Glutamatergic neuron (in vitro differentiated cells): ENCODE results near the gene GFPT1. TPM values are rescaled to one million over a fixed set of nuclear protein-coding genes. Genes with fewer than 3 reads are reported as not detected.

Experiments
- DNase-seq: peaks from one replicate; pipeline ENCODE4 v3.0.0; 2022
- H3K27ac Mint-ChIP-seq: one replicate; pipeline ENCODE4 v1.8.0; 2020; ENCODE audit warnings: mild to moderate bottlenecking, mixed read lengths, inconsistent platforms; ENCODE audit not compliant: unreplicated experiment
- H3K27me3 Mint-ChIP-seq: one replicate; pipeline ENCODE4 v1.8.0; 2020; ENCODE audit warnings: mild to moderate bottlenecking, moderate library complexity, mixed read lengths, inconsistent platforms; ENCODE audit not compliant: unreplicated experiment
- H3K36me3 Mint-ChIP-seq: one replicate; pipeline ENCODE4 v1.8.0; 2020; ENCODE audit warnings: mild to moderate bottlenecking, mixed read lengths, inconsistent platforms; ENCODE audit not compliant: unreplicated experiment
- H3K4me1 Mint-ChIP-seq: one replicate; pipeline ENCODE4 v1.8.0; 2020; ENCODE audit warnings: mild to moderate bottlenecking, low read depth, mixed read lengths, inconsistent platforms; ENCODE audit not compliant: unreplicated experiment
- H3K4me3 Mint-ChIP-seq: one replicate; pipeline ENCODE4 v1.8.0; 2020; ENCODE audit warnings: mild to moderate bottlenecking, mixed read lengths, inconsistent platforms; ENCODE audit not compliant: unreplicated experiment
- H3K9me3 Mint-ChIP-seq: one replicate; pipeline ENCODE4 v1.8.0; 2020; ENCODE audit warnings: mild to moderate bottlenecking, moderate library complexity, mixed read lengths, inconsistent platforms; ENCODE audit not compliant: unreplicated experiment
- total RNA-seq: library from RNA; stranded (reverse); fragmentation: NEBNext Ultra II Directional; extraction: Animal tissue kit (Norgen Biotek cat#: 25700); gene quantifications from one replicate; pipeline ENCODE4 v1.2.1, GENCODE V29; 2021; ENCODE audit not compliant: unreplicated experiment
- TF ChIP-seq, protein P1 (sequence below): fragments of 200-600 bp; sonication (generic); IDR thresholded peaks from one replicate; pipeline ENCODE4 v1.5.0; 2021; ENCODE audit not compliant: partially characterized antibody, unreplicated experiment

Gene GFPT1
- total RNA-seq, 1 donor from 2014 or later, result 39.3 TPM

DNA sequence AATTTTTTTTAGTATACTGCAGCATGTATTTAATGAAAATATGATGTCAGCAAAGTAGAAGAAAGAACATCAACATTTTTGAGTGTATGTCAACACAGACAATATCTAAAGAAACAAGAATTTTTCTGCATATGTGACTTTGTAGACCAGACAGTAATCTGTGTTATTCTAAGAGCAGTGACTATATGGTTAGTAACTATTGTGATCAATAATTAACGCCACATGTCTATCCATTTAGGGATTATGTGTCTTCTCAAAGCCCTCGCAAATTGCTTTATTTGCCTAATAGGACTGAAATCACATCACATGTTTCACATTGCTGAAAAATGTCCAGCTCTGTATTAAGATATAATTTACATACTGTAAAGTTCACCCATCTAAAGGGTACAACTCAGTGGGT lies 107.8 kb downstream of the GFPT1 start:
- DNase-seq, result no peak
- no peaks in the 10 kb centered on the region for H3K9me3 Mint-ChIP-seq
- TF ChIP-seq, protein P1, sequence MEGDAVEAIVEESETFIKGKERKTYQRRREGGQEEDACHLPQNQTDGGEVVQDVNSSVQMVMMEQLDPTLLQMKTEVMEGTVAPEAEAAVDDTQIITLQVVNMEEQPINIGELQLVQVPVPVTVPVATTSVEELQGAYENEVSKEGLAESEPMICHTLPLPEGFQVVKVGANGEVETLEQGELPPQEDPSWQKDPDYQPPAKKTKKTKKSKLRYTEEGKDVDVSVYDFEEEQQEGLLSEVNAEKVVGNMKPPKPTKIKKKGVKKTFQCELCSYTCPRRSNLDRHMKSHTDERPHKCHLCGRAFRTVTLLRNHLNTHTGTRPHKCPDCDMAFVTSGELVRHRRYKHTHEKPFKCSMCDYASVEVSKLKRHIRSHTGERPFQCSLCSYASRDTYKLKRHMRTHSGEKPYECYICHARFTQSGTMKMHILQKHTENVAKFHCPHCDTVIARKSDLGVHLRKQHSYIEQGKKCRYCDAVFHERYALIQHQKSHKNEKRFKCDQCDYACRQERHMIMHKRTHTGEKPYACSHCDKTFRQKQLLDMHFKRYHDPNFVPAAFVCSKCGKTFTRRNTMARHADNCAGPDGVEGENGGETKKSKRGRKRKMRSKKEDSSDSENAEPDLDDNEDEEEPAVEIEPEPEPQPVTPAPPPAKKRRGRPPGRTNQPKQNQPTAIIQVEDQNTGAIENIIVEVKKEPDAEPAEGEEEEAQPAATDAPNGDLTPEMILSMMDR, result no peak
- no peak overlapping the region for H3K4me3 Mint-ChIP-seq
- peaks cover 2% of the 10 kb centered on the region for H3K27me3 Mint-ChIP-seq
- no peak overlapping the region for H3K27ac Mint-ChIP-seq
- H3K4me1 Mint-ChIP-seq, result no peaks in the 10 kb centered on the region
- no peaks in the 10 kb centered on the region for H3K36me3 Mint-ChIP-seq

DNA sequence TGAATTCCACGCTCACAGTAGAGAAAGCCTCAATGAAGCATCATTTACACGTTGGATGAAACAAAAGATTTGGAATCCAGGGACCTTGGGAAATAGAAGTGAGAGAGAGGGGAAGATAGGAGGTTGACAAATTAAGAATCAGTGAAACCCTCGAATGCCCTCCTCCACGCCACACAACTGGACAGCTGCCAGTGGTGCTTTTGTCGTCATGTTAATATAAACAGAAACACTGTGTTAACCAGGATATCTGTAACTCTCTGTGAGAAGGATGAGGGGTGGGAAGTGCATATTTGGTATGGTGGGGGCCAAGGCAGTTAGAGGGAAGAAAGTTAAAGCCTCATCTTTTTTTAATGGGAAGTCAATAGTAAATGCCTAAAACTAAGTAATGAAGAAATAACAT lies 108.7 kb downstream of the GFPT1 start:
- TF ChIP-seq, protein P1, result no peak
- DNase-seq, result no peak

DNA sequence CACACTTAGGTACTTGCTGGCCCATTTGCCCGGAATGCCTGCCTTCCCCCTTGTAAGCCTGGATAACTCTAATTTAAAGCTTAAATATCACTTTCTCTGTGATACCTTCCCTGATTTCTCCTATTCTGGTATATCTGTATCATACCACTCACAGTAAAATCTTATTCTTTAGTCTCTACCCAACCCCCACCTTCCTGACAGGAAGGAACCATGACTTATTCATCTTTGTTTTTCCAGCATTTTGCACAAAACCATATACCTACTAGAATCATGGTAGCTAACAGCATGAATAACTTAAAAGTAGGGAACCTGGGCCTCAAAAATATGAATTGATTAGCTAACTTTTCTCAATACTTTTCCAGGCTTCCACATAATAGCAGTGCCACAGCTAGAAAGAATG lies 111.5 kb downstream of the GFPT1 start:
- H3K27me3 Mint-ChIP-seq, result no peaks in the 10 kb centered on the region
- H3K27ac Mint-ChIP-seq, result no peak overlapping the region
- H3K36me3 Mint-ChIP-seq, result no peaks in the 10 kb centered on the region
- no peak overlapping the region for H3K4me3 Mint-ChIP-seq
- DNase-seq, result no peak
- TF ChIP-seq, protein P1, result no peak
- no peaks in the 10 kb centered on the region for H3K4me1 Mint-ChIP-seq
- H3K9me3 Mint-ChIP-seq, result no peaks in the 10 kb centered on the region

More for the DNA sequence above, 108.7 kb downstream of the GFPT1 start:
- no peaks in the 10 kb centered on the region for H3K4me1 Mint-ChIP-seq
- H3K9me3 Mint-ChIP-seq, result no peaks in the 10 kb centered on the region
- H3K4me3 Mint-ChIP-seq, result no peak overlapping the region
- no peak overlapping the region for H3K27ac Mint-ChIP-seq
- peaks cover 2% of the 10 kb centered on the region for H3K27me3 Mint-ChIP-seq
- no peaks in the 10 kb centered on the region for H3K36me3 Mint-ChIP-seq

DNA sequence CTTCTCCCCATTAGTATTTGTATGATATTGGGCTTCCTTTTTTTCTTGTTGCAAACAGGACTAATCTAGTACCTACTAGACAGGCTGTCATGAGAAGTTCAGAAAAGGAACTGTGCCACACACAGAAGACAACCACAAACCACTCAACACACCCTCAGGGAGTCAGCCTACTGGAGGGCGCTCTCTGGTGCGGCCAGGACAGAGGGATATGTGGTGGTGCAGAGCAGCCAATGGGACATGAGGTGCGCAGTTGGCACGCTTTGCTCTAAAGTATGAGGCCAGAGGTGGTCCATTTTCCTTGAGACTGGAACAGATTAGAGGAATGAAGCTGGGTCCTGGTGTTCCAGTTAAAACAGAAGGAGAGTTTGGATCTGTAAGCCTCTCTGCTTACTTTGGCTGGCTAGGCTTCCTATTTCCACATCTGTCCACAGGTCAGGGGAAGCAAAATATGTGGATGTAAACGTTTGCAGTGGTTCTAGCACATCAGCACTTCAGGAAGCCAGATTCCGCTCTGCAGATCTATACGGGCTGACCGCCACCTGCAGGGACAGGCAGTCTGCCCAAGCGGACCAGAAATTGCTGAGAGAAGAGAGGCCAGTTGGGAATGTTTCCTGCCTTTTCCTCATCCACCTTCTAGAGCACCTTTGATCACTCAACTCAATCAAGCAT lies 114.1 kb downstream of the GFPT1 start:
- Mint-ChIP-seq H3K4me3 (no peak overlapping the region), H3K36me3 (no peaks in the 10 kb centered on the region), H3K4me1 (no peaks in the 10 kb centered on the region), H3K27ac (no peak overlapping the region), H3K9me3 (no peaks in the 10 kb centered on the region), H3K27me3 (no peaks in the 10 kb centered on the region)
- TF ChIP-seq, protein P1, result no peak
- DNase-seq, result no peak

DNA sequence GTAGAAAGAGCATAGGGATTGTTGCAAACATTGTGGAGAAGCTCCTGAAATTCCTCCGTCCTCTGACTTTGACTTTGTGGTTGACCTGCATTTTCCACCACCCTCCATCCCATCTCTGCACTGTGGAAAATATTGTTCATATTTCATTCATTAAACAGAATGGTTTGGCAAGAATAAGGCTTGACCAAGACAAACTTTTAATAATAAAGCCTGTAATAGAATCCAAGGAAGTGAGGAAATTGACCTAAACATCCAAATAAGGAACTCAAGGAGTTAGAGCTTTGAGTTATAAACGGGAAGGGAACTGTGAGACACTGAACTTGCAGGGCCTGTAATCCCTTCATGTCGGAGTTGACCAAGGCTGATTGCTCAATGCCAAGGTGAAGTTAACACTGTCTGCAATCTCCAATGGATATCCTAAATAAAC lies 115.2 kb downstream of the GFPT1 start:
- no peaks in the 10 kb centered on the region for H3K4me1 Mint-ChIP-seq
- H3K36me3 Mint-ChIP-seq, result no peaks in the 10 kb centered on the region
- no peak overlapping the region for H3K27ac Mint-ChIP-seq
- no peaks in the 10 kb centered on the region for H3K27me3 Mint-ChIP-seq
- TF ChIP-seq, protein P1, result no peak
- no peaks in the 10 kb centered on the region for H3K9me3 Mint-ChIP-seq
- no peak for DNase-seq
- no peak overlapping the region for H3K4me3 Mint-ChIP-seq
